ENCODE data around the gene TNF.
A peak's percentile ranks its signal among the peaks of the same experiment; 100 is the strongest.

The TNF gene

DNA sequence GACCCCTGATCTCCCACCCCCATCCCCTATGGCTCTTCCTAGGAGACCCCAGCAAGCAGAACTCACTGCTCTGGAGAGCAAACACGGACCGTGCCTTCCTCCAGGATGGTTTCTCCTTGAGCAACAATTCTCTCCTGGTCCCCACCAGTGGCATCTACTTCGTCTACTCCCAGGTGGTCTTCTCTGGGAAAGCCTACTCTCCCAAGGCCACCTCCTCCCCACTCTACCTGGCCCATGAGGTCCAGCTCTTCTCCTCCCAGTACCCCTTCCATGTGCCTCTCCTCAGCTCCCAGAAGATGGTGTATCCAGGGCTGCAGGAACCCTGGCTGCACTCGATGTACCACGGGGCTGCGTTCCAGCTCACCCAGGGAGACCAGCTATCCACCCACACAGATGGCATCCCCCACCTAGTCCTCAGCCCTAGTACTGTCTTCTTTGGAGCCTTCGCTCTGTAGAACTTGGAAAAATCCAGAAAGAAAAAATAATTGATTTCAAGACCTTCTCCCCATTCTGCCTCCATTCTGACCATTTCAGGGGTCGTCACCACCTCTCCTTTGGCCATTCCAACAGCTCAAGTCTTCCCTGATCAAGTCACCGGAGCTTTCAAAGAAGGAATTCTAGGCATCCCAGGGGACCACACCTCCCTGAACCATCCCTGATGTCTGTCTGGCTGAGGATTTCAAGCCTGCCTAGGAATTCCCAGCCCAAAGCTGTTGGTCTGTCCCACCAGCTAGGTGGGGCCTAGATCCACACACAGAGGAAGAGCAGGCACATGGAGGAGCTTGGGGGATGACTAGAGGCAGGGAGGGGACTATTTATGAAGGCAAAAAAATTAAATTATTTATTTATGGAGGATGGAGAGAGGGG lies 1.9 kb upstream of the TNF start:
- no peak for DNase-seq (ENCODE audit: low read depth in 2 of 2)

DNA sequence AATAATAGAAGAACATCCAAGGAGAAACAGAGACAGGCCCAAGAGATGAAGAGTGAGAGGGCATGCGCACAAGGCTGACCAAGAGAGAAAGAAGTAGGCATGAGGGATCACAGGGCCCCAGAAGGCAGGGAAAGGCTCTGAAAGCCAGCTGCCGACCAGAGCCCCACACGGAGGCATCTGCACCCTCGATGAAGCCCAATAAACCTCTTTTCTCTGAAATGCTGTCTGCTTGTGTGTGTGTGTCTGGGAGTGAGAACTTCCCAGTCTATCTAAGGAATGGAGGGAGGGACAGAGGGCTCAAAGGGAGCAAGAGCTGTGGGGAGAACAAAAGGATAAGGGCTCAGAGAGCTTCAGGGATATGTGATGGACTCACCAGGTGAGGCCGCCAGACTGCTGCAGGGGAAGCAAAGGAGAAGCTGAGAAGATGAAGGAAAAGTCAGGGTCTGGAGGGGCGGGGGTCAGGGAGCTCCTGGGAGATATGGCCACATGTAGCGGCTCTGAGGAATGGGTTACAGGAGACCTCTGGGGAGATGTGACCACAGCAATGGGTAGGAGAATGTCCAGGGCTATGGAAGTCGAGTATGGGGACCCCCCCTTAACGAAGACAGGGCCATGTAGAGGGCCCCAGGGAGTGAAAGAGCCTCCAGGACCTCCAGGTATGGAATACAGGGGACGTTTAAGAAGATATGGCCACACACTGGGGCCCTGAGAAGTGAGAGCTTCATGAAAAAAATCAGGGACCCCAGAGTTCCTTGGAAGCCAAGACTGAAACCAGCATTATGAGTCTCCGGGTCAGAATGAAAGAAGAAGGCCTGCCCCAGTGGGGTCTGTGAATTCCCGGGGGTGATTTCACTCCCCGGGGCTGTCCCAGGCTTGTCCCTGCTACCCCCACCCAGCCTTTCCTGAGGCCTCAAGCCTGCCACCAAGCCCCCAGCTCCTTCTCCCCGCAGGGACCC lies 981 bp upstream of the TNF start:
- DNase-seq (ENCODE audit: low read depth in 2 of 2) = peak in 1 of 2 donors; percentile 61

DNA sequence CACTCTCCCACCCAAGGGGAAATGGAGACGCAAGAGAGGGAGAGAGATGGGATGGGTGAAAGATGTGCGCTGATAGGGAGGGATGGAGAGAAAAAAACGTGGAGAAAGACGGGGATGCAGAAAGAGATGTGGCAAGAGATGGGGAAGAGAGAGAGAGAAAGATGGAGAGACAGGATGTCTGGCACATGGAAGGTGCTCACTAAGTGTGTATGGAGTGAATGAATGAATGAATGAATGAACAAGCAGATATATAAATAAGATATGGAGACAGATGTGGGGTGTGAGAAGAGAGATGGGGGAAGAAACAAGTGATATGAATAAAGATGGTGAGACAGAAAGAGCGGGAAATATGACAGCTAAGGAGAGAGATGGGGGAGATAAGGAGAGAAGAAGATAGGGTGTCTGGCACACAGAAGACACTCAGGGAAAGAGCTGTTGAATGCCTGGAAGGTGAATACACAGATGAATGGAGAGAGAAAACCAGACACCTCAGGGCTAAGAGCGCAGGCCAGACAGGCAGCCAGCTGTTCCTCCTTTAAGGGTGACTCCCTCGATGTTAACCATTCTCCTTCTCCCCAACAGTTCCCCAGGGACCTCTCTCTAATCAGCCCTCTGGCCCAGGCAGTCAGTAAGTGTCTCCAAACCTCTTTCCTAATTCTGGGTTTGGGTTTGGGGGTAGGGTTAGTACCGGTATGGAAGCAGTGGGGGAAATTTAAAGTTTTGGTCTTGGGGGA lies 754 bp downstream of the TNF start:
- no peak for DNase-seq (ENCODE audit: low read depth in 2 of 2)

DNA sequence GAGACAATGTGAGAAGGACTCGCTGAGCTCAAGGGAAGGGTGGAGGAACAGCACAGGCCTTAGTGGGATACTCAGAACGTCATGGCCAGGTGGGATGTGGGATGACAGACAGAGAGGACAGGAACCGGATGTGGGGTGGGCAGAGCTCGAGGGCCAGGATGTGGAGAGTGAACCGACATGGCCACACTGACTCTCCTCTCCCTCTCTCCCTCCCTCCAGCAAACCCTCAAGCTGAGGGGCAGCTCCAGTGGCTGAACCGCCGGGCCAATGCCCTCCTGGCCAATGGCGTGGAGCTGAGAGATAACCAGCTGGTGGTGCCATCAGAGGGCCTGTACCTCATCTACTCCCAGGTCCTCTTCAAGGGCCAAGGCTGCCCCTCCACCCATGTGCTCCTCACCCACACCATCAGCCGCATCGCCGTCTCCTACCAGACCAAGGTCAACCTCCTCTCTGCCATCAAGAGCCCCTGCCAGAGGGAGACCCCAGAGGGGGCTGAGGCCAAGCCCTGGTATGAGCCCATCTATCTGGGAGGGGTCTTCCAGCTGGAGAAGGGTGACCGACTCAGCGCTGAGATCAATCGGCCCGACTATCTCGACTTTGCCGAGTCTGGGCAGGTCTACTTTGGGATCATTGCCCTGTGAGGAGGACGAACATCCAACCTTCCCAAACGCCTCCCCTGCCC lies 1.7 kb downstream of the TNF start:
- DNase-seq (ENCODE audit: low read depth in 2 of 2) = peak in 1 of 2 donors; percentile 50

DNA sequence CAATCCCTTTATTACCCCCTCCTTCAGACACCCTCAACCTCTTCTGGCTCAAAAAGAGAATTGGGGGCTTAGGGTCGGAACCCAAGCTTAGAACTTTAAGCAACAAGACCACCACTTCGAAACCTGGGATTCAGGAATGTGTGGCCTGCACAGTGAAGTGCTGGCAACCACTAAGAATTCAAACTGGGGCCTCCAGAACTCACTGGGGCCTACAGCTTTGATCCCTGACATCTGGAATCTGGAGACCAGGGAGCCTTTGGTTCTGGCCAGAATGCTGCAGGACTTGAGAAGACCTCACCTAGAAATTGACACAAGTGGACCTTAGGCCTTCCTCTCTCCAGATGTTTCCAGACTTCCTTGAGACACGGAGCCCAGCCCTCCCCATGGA lies 2.2 kb downstream of the TNF start:
- DNase-seq (ENCODE audit: low read depth in 2 of 2) = no peak

DNA sequence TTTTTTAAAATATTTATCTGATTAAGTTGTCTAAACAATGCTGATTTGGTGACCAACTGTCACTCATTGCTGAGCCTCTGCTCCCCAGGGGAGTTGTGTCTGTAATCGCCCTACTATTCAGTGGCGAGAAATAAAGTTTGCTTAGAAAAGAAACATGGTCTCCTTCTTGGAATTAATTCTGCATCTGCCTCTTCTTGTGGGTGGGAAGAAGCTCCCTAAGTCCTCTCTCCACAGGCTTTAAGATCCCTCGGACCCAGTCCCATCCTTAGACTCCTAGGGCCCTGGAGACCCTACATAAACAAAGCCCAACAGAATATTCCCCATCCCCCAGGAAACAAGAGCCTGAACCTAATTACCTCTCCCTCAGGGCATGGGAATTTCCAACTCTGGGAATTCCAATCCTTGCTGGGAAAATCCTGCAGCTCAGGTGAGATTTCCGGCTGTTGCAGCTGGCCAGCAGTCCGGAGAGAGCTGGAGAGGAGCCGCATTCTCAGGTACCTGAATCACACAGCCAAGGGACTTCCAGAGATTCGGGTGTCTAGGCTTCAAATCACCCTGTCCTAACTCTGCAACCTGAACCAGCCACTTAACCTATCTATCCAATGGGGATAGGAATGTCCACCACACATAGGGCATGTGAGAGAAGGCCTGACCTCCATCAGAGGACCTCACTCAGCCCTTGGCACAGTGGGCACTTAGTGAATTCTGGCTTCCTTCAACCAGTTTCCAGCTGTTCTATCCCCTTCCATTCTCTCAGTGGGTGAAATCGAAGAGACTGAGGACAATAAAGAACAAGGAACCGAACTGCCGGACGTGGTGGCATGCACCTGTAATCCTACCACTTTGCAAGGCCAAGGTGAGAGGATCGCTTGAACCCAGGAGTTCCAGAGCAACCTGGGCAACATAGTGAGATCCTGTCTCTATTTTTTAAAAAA lies 3.1 kb downstream of the TNF start:
- DNase-seq (ENCODE audit: low read depth in 2 of 2) = peak in 1 of 2 donors; percentile 47

DNA sequence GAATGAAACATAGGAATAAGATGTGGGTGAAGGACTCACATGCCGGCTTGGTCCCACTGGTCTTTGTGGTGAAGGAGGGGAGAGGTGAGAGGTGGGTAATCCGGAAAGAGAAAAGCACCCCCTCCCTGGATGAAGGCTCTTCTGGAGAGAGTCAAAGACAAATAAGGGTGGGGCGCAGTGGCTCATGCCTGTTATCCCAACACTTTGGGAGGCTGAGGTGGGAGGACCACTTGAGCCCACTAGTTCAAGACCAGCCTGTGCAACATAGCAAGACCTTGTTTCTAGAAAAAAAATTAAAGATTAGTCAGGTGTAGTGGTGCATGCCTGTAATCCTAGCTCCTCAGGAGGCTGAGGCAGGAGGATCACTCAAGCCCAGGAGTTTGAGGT lies 3.7 kb downstream of the TNF start:
- no peak for DNase-seq (ENCODE audit: low read depth in 2 of 2)

DNA sequence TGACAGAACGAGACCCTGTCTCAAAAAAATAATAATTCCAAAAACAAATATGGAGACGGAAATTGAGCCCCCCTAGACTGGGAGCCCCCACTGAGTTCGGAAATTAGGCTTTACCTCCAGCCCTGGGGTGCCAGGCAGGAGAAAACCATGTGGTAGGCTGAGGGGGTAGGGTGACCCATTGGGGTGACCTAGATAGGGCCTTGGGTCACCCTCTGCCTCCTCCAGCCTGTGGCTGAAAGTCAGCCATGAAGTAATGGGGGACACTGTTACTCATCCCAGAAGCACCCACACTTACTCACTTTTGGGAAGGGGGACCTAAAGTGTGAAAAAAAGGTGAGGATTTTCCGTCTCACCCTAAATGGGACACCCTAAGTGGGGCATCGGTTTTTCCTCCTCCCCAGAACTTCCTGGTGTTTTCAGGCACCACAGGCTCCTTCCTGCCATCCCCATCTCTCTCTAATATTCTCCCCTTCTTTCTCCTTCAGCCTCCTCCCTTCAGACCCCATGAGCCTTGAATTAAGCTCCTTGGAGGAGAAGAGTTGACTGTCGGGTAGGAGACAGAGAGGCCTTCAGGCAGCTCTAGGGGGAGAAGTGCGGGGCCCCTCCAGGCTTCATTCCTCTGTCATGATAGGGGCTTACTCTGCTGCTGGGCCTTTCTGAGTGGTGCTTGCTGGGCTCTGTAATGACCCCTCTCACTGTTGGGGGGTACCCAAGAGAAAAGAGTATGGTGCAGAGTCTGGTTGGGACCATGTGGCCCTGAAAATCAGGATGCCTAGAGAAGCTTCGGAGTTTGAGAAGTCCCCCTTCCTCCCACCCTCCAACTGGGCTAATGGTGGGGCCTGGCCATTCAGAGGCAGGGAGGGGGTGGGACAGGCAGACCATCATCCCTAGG lies 4.4 kb downstream of the TNF start:
- DNase-seq (ENCODE audit: low read depth in 2 of 2) = no peak

DNA sequence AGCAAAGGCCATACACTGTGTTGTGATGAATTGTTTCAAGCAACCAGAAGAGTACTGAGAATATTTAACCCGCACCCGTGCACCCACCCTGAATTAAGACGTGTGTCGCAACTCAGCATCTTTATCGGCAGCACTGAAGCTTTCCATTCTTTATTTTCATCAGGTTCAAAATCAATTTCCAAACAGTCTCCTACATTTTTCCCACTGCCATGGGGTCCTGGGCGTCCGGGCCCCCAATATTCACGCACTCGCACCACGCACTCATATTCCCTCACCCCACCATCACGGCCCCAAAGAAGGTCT lies 5.0 kb downstream of the TNF start:
- no peak for DNase-seq (ENCODE audit: low read depth in 2 of 2)

DNA sequence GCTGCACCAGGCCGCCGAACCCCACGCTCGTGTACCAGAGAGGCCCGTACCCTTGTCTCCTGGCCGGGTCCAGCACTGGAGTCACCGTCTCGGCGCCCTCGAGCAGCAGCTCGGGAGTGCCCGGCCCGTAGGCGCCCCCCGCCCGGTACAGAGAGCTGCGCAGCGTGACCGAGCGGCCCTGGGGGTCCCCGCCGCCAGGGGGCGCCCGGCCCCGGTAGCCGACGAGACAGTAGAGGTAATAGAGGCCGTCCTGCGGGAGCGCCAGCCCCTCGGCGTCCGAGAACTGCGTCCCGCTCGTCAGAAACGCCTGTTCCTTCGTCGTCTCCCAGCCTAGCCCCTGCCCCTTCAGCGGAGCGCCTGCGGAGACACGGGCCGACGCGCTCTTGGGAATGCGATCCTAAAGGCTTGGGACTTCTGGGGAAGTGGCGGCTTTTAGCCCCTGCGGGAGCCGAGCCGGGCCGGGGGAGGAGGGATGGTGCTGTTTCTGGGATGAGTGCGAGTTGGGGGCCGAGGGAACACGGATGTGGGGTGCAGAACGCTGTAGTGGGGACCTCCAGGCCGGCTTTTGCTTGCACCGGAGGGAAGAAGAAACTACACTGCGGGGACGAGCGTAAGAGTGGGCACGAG lies 5.6 kb downstream of the TNF start:
- DNase-seq (ENCODE audit: low read depth in 2 of 2) = peak; percentile 85 to 93

DNA sequence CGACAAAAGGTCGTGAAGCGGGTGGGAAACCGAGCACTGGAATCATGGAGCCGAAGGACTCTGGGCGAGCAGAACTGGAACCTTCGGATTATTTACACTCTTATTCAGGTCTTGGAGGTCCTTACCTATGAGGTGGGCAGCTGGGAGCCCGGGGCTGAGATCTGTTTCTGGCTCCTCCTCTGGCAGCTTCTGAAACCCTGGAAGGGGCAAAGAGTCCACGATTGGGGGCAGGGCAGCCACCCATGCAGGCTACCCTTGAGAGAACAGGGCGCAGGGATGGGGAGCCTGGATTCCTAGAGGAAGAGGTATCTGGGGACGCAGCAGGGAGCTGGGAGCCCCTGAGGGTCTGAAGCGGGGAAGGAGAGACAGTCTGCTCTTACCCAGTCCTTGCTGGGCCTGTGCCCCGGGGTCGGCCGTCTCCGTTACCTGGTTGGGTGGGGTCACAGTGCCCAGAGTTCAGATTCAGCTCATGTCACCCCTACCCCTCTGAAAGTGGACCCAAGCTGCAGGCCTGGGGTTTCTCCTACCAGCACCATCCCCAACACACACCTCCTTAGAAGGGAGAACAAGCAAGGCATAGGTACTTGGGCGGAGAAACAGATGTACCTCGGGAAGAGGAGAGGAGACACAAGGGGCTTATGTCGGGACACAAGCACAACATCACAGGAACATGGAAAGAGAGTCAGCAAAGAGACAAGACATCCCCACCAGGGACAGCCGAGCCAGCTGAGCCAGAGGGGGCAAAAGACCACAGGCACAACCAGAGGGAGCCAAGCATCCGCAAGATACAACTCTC lies 6.3 kb downstream of the TNF start:
- DNase-seq (ENCODE audit: low read depth in 2 of 2) = no peak

DNA sequence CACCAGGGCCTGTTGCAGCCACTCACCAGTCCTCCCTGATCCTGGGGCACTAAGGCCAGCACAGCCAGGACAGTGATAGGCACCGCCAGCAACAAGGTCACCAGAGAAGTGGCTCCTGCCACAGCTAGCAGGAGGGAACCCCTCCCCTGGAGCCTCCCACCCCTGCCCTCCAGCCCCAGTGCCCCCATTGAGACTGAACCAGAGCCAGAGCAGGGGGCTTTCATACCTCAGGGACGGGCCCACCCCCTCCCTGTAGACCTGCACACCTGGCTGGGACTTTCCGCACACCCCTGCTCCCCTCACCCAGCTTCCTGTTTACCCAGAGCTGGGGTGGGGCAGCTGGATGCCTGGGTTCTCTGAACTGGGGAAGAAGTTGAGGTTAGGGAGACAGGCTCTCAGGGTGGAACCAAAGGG lies 6.9 kb downstream of the TNF start, which contains the start of gene LTB:
LTB (minus strand) TSS at position 195 of the 414 bp plus-strand sequence; CDS start at position 188, 7 bp downstream.
- DNase-seq (ENCODE audit: low read depth in 2 of 2) = no peak

DNA sequence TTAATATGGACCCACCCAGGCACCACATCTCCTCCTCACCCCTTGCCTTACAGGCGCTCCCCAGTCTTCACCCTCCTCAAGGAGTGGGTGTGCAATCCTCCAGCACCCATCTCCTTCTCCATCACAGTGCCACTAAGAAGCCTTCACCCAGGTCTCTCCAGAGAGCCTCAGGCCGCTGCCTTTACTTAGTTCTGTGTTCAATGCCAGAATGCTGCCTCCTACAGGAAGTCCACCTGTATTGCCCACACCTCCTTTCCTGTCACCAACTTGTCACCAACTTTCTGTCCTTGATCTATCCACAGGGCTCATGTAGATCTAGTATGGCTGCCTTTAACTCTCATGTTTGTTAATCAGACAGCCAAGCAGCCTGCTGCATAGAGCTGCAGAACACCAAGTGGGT lies 10.1 kb downstream of the TNF start:
- no peak for DNase-seq (ENCODE audit: low read depth in 2 of 2)

DNA sequence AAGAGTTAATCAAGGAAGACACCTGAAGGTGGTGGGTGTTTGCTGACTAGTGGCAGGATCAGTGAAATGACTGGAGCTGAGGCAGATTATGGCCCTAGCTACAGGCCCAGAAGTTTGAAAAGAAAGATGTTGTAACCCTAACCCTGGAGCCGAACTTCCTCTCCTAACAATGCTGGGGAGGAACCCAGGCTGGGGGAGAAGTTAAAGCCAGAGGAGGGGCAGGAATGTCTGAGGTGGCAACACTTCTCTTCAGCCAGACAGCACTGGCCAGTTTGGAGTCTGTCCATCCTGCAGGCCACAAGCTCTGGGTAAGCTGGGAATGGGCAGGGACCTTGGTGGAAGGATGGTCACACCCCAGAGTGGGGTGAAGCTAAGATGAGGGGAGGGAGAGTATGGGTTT lies 10.6 kb downstream of the TNF start, which contains the start of gene LST1:
LST1 (plus strand) TSS at position 270 of the 400 bp plus-strand sequence. CDS start 1,023 bp downstream, outside the sequence.
- DNase-seq (ENCODE audit: low read depth in 2 of 2) = no peak

DNA sequence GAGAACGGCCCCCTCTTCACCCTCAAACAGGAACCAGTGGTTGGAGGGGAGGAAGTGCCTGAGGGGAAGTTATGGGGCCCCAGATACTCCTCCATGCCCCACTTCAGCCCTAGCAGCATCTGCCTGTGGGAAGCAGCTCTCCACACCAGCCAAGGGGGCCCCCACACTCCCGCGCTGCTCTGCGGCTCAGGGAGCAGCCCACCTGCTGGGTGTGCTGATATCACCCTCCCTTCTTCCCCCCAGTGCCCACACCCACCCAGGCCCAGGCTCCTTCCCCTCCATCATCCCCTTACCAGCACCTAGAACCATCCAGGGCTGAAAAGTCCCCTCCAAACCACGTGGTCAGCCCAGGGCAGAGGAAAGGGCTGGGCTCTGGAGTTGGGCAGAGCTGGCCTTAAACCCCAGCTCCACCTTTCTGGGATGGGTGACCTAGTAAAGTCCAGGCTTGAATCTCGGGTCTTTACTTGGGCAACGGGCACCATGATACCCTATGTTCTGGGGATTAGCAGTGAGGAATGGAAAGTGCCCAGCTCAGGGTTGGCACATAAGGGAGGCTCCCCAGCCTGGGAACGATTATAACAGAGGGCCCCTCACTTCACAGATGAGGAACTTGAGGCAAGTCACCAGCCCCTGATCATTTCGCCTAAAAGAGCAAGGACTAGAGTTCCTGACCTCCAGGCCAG lies 11.4 kb downstream of the TNF start:
- DNase-seq (ENCODE audit: low read depth in 2 of 2) = no peak

DNA sequence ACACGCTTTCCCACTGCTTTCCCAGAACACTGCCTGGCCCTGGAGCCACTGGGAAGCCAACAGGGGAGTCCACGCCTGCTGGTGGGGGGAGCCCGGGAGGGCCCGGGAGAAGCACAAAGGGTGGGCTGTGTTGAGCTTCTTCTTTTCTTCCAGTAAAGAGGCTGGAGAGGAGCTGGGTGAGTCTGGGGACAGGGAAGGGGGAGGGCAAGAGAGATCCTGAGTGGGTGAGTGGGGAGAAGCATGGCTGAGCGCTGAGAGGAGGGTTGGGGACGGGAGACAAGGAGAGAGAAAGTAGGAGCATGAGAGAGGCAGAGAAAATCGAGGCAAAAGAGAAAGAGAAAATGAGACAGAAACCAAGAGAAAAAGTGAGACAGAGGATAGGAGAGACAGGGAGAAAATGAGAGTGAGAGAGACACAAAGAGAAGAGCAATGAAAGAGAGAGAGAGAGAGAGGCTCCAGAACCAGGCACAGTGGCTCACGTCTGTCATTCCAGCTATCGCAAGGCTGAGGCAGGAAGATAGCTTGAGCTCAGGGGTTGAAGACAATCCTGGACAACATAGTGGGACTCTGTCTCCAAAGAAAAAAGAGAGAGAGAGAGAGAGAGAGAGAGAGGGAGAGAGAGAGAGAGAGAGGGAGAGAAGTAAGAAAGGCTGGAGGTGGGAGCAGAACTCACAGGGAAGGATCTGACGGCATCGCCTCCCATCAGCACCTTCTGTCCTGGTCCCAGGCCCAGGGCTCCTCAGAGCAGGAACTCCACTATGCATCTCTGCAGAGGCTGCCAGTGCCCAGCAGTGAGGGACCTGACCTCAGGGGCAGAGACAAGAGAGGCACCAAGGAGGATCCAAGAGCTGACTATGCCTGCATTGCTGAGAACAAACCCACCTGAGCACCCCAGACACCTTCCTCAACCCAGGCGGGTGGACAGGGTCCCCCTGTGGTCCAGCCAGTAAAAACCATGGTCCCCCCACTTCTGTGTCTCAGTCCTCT lies 12.7 kb downstream of the TNF start:
- no peak for DNase-seq (ENCODE audit: low read depth in 2 of 2)
